DMS79 treated with DMSO at 0.1 percent for 48 hours (cell line): ENCODE data around the gene L1TD1.
"Not testable (repeated sequence)": the region's sequence is repeated elsewhere in the genome, so short reads cannot be mapped to it uniquely, and the experiment has no call there.

Source experiments
- DNase-seq: peaks from one replicate; lab custom pipeline; 2025; lab: John Stamatoyannopoulos, UW

The L1TD1 gene

GRCh38 chr1:62198069-62198780 is 3.6 kb downstream of the L1TD1 start:
- DNase-seq = no peak

DNA sequence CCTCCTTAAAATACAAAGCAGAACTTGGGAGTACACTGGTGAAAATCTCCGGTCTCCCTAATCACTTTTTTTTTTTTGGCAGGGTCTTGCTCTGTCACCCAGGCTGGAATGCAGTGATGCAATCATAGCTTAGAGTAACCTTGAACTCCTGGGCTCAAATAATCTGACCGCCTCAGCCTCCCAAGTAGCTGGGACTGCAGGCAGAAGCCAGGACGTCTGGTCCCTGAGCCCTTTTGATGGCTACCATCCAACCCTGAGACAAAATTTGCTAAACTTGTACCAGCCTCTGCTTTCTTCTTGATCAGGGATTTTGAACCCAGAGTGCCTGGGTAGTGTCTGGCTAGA is 4.1 kb downstream of the L1TD1 start:
- DNase-seq = no peak

GRCh38 chr1:62207187-62207586 is 12.5 kb downstream of the L1TD1 start:
- no peak for DNase-seq

DNA sequence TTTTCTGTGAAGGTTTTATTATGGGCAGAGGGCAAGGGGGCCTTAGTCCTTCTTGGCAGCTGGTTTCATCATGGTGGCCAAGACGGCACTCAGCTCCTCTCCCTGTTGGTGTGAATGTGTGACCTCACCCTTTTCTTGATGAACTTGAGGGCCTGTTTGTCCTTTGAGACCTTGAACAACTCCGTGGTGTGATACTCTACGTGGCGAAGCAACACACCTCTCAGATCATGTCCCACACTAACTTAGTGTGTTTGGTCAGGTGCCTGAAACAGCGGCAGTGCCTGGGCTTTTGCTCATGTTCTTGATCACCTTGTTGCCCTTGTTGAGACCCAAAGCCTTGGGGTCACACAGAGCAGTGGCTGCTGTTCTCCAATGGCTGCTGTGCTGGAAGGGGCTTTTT is 13.4 kb downstream of the L1TD1 start:
- DNase-seq = no peak

DNA sequence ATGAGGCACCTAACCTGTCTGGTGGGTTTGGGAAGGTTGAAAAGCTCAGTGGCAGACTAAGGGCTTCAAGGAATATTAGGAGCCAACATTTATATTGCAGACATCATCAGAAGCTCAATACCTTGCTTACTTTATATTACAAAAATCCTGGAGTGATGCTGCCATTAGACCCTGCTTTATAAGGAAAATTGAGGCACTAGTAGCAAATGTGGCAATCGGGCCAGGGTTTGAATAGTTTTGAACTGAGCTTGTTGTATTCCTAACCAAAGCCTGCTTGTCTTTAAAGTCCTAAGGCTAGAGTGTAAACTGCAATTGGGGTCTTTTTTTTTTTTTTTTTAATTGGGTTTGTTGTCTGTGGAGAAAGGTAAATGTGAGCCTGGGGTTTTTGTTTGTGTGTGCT is 14.3 kb downstream of the L1TD1 start:
- no peak for DNase-seq

- DNase-seq = no peak
Observed at GRCh38 chr1:62209931-62210595, 15.4 kb downstream of the L1TD1 start.

GRCh38 chr1:62210960-62211359 is 16.3 kb downstream of the L1TD1 start:
- DNase-seq = no peak

GRCh38 chr1:62212411-62212810 is 17.8 kb downstream of the L1TD1 start:
- no peak for DNase-seq

GRCh38 chr1:62213075-62213914 is 18.6 kb downstream of the L1TD1 start:
- no peak for DNase-seq

DNA sequence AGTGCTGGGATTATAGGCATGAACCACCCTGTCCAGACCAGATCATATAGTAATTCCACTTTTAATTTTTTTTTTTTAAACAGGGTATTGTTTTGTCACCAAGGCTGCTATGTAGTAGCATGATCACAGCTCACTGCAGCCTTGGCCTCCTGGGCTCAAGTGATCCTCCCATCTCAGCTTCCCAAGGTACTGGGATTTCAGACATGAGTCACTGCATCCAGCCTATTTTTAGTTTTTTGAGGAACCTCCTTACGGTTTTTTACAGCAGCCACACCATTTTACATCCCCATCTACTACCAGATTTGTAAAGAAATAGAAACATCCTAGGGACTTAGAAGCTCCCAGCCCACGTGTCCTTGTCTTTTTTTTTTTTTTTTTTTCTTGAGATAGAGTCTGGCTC is 24.0 kb downstream of the L1TD1 start:
- no peak for DNase-seq

DNA sequence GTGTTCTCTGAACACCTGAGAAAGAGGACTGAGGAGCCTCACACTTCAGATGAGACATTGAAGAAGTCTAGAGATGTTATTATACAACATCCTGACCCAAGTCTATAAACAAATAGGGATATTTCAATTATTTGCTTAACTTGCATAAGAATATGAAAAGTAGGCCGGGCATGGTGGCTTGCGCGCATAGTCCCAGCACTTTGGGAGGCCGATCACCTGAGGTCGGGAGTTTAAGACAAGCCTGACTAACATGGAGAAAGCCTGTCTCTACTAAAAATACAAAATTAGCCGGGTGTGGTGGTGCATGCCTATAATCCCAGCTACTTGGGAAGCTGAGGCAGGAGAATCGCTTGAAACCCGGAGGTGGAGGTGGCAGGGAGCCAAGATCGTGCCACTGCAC is 25.8 kb downstream of the L1TD1 start:
- not testable (repeated sequence) for DNase-seq

GRCh38 chr1:62221171-62221570 is 26.5 kb downstream of the L1TD1 start:
- no peak for DNase-seq

DNA sequence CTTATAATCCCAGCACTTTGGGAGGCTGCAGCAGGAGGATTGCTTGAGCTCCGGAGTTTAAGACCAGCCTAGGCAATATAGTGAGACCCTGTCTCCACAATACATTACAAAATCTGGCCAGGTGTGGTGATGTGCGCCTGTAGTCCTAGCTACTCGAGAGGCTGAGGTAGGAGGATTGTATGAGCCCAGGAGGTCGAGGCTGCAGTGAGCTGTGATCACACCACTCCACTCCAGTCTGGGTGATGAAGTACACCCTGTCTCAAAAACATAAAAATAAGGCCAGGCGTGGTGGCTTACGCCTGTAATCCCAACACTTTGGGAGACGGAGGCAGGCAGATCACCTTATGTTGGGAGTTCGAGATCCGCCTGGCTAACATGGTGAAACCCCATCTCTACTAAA is 27.7 kb downstream of the L1TD1 start:
- DNase-seq = no peak

- DNase-seq = no peak
Observed at GRCh38 chr1:62224182-62224581, 29.5 kb downstream of the L1TD1 start.

GRCh38 chr1:62227496-62227895 is 32.8 kb downstream of the L1TD1 start:
- DNase-seq = no peak

- no peak for DNase-seq
Observed at GRCh38 chr1:62228136-62228882, 33.7 kb downstream of the L1TD1 start.

DNA sequence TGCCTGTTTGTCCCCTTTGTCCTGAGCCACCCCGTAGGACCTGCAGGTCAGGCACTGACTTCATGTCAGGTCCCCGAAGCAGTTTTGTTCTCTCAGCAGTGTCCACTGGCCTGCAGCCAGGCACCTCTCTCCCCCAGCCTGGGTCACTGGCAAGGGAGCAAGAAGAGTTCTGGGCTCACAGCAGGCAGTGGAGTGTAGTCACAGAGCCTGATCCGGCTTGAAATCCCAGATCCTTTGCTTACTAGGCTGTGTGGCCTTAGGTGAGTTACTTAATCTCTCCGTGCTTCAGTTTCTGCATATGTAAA is 34.2 kb downstream of the L1TD1 start:
- DNase-seq = no peak

GRCh38 chr1:62229468-62229867 is 34.8 kb downstream of the L1TD1 start:
- DNase-seq = no peak

- DNase-seq = no peak
Observed at GRCh38 chr1:62229932-62230331, 35.3 kb downstream of the L1TD1 start.

GRCh38 chr1:62230718-62231117 is 36.1 kb downstream of the L1TD1 start:
- DNase-seq = no peak

DNA sequence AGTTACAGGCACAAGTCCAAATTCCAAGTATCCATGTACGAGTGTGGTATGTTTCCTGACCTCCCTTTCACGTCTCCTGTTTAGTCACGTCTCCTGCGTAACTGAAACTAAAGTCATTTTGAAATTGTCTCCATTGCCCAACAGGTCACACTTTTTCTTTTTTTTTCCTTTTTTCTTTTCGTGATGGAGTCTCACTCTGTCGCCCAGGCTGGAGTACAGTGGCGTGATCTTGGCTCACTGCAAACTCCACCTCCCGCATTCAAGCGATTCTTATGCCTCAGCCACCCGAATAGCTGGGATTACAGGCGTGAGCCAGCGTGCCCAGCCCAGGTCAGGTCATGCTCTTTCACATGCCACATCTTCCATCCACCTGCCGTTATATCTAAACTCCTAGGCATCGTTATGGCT is 38.2 kb downstream of the L1TD1 start:
- no peak for DNase-seq

DNA sequence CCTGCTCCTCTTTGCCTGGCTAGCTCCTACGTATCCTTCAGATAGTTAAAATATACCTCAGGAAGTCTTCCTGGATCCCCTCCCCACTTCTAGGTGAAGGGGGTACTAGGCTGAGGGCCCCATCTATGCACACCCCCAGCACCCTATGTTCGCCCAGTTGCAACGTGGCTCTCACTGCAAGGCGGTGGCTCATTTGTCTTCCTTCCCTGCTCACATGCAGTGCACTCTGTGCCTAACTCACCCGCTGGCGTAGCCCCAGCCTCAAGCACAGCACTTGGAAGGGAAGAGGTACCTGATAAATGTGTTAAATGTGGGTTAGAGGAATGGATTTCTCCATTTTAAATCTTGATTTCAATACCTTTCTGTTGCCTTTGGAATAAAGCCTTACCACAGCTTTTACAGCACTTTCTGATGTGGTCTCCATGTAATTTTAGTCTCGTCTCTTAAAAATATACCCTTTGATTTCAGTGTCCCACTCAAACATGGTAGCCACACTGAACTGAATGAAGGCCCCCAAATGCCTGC is 39.3 kb downstream of the L1TD1 start:
- no peak for DNase-seq
